Measurements from ENCODE around the gene BACH1.

DNA sequence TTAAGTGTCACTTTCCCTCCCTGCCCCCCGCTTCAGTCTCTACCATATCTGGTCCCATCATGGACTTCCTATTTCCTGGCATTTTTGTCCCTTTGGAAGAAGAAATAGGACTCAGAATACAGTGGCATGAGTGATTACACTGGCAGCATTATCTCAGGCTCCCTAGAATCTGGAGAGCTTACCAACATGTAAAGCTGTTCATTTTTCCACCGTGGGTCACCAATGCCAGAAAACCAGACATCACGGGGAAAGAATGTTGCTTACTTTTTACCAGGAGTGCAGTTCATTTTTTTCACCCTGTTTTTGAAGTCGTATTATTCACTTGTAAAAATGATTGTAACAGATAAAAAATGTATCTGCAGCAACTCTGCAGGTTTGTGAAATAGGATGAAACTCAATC is 44.8 kb downstream of the BACH1 start:
- TF ChIP-seq, protein P1, sequence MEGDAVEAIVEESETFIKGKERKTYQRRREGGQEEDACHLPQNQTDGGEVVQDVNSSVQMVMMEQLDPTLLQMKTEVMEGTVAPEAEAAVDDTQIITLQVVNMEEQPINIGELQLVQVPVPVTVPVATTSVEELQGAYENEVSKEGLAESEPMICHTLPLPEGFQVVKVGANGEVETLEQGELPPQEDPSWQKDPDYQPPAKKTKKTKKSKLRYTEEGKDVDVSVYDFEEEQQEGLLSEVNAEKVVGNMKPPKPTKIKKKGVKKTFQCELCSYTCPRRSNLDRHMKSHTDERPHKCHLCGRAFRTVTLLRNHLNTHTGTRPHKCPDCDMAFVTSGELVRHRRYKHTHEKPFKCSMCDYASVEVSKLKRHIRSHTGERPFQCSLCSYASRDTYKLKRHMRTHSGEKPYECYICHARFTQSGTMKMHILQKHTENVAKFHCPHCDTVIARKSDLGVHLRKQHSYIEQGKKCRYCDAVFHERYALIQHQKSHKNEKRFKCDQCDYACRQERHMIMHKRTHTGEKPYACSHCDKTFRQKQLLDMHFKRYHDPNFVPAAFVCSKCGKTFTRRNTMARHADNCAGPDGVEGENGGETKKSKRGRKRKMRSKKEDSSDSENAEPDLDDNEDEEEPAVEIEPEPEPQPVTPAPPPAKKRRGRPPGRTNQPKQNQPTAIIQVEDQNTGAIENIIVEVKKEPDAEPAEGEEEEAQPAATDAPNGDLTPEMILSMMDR (IDR thresholded peaks at IDR 0.05) = no peak
- TF ChIP-seq POLR2A (IDR thresholded peaks at IDR 0.05) (no peak), POLR2AphosphoS5 (IDR thresholded peaks at IDR 0.05) (no peak)

Measured in breast epithelium (tissue), 3 donors.